HEK293 (cell line): ENCODE data around the gene TRAPPC4.

ENCODE experiments used
- ZEB2 ChIP-seq: fragments of 450-650 bp; formaldehyde crosslinking; IDR thresholded peaks from 2 replicates; pipeline ENCODE4 v1.5.1; 2016; ENCODE audit warnings: missing biosample characterization, missing genetic modification characterization
- ZNF324 ChIP-seq: fragments of 450-650 bp; formaldehyde crosslinking; IDR thresholded peaks from 2 replicates; pipeline ENCODE4 v1.5.1; 2016; ENCODE audit warnings: missing biosample characterization, missing genetic modification characterization
- ZNF707 ChIP-seq: fragments of 450-650 bp; formaldehyde crosslinking; IDR thresholded peaks from 2 replicates; pipeline ENCODE4 v1.5.1; 2016; ENCODE audit warnings: missing biosample characterization, missing genetic modification characterization
- TF ChIP-seq, protein P1 (sequence below): fragments of 450-650 bp; formaldehyde crosslinking; IDR thresholded peaks from 2 replicates; pipeline ENCODE4 v1.5.1; 2016; ENCODE audit warnings: missing biosample characterization, missing genetic modification characterization
- TF ChIP-seq, protein P2 (sequence below): fragments of 450-650 bp; formaldehyde crosslinking; IDR thresholded peaks from 2 replicates; pipeline ENCODE4 v1.5.1; 2016; ENCODE audit warnings: missing biosample characterization, missing genetic modification characterization

DNA sequence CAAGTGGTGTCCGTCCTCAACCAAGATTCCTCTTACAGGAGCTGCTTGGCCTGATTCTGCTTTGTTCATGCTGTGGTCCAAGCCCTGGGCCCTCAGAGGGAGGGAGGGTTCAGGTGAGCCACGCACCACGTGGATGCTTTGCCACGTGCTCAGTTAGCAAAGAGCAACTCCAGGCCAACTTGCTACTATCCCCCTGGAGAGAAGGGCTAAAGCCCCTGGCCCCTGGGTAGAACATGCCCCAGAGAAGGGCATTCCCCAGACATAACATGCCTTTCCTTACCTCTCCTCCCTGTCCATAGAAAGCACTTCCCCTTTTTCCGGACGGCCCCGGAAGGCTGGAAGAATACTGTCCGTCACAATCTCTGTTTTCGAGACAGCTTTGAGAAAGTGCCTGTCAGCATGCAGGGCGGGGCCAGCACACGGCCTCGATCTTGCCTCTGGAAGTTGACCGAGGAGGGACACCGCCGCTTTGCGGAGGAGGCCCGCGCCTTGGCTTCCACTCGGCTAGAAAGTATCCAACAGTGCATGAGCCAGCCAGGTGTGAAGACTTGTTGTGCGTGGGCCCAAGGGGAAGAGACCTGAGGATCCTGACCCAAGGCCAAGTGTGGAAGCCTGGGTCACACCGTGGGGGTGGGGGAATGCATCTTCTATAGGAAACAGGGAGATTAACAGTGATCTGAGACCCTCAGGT, 38.2 kb upstream of the TRAPPC4 start:
- TF ChIP-seq, protein P1, sequence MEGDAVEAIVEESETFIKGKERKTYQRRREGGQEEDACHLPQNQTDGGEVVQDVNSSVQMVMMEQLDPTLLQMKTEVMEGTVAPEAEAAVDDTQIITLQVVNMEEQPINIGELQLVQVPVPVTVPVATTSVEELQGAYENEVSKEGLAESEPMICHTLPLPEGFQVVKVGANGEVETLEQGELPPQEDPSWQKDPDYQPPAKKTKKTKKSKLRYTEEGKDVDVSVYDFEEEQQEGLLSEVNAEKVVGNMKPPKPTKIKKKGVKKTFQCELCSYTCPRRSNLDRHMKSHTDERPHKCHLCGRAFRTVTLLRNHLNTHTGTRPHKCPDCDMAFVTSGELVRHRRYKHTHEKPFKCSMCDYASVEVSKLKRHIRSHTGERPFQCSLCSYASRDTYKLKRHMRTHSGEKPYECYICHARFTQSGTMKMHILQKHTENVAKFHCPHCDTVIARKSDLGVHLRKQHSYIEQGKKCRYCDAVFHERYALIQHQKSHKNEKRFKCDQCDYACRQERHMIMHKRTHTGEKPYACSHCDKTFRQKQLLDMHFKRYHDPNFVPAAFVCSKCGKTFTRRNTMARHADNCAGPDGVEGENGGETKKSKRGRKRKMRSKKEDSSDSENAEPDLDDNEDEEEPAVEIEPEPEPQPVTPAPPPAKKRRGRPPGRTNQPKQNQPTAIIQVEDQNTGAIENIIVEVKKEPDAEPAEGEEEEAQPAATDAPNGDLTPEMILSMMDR (tag by site-specific recombination): no peak
- TF ChIP-seq ZEB2 (tag by site-specific recombination) (no peak), ZNF324 (tag by site-specific recombination) (no peak), ZNF707 (no peak)
- TF ChIP-seq, protein P2, sequence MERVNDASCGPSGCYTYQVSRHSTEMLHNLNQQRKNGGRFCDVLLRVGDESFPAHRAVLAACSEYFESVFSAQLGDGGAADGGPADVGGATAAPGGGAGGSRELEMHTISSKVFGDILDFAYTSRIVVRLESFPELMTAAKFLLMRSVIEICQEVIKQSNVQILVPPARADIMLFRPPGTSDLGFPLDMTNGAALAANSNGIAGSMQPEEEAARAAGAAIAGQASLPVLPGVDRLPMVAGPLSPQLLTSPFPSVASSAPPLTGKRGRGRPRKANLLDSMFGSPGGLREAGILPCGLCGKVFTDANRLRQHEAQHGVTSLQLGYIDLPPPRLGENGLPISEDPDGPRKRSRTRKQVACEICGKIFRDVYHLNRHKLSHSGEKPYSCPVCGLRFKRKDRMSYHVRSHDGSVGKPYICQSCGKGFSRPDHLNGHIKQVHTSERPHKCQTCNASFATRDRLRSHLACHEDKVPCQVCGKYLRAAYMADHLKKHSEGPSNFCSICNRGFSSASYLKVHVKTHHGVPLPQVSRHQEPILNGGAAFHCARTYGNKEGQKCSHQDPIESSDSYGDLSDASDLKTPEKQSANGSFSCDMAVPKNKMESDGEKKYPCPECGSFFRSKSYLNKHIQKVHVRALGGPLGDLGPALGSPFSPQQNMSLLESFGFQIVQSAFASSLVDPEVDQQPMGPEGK: no peak
